GM21717 (cell line): ENCODE data around the gene CHPF.
A peak's percentile ranks its signal among the peaks of the same experiment; 100 is the strongest.

Source experiments
- ATAC-seq: cut with Tn5 transposase; IDR thresholded peaks from one replicate; pipeline ENCODE4 v1.9.1; 2021; ENCODE audit warnings: mild to moderate bottlenecking, moderate library complexity; ENCODE audit not compliant: unreplicated experiment

CHPF gene

GRCh38 chr2:219533930-219534661 lies 9.5 kb downstream of the CHPF start:
- ATAC-seq = no peak

GRCh38 chr2:219532378-219532649 lies 11.3 kb downstream of the CHPF start:
- no peak for ATAC-seq

GRCh38 chr2:219531639-219532377 lies 11.8 kb downstream of the CHPF start:
- no peak for ATAC-seq

- peak; percentile 82 for ATAC-seq
These were observed 13.3 kb downstream of the CHPF start for GRCh38 chr2:219530048-219530963.

GRCh38 chr2:219527472-219527871 lies 16.1 kb downstream of the CHPF start:
- ATAC-seq = no peak

GRCh38 chr2:219527076-219527394 lies 16.6 kb downstream of the CHPF start:
- ATAC-seq = no peak

GRCh38 chr2:219526320-219527075 lies 17.1 kb downstream of the CHPF start:
- no peak for ATAC-seq

GRCh38 chr2:219525533-219526232 lies 17.9 kb downstream of the CHPF start:
- no peak for ATAC-seq

- no peak for ATAC-seq
These were observed 18.8 kb downstream of the CHPF start for GRCh38 chr2:219524817-219525216.

- ATAC-seq = no peak
These were observed 20.5 kb downstream of the CHPF start for GRCh38 chr2:219523031-219523671.

- no peak for ATAC-seq
These were observed 21.2 kb downstream of the CHPF start for GRCh38 chr2:219522111-219523030.

GRCh38 chr2:219521066-219521880 lies 22.3 kb downstream of the CHPF start:
- no peak for ATAC-seq

- ATAC-seq = no peak
These were observed 23.5 kb downstream of the CHPF start for GRCh38 chr2:219520079-219520478.

- ATAC-seq = no peak
These were observed 24.1 kb downstream of the CHPF start for GRCh38 chr2:219519526-219519916.

GRCh38 chr2:219517954-219518778 lies 25.4 kb downstream of the CHPF start:
- no peak for ATAC-seq

GRCh38 chr2:219516888-219517287 lies 26.7 kb downstream of the CHPF start:
- no peak for ATAC-seq
